HEK293T (cell line): ENCODE measurements around the gene ITIH1.

Experiments
- CTCF ChIA-PET: fragments of 350-600 bp; formaldehyde crosslinking; extraction: SDS; loops from one replicate; lab custom pipeline; 2021; ENCODE audit warnings: antibody characterized with exemption, inconsistent platforms; lab: Yijun Ruan, JAX
- POLR2A ChIA-PET: fragments of 350-600 bp; formaldehyde crosslinking; extraction: SDS; loops from one replicate; lab custom pipeline; 2020; ENCODE audit warnings: antibody characterized with exemption, inconsistent platforms; lab: Yijun Ruan, JAX
- DNase-seq: peaks from one replicate; pipeline ENCODE4 v3.0.0; 2012; ENCODE audit warnings: mixed read lengths; ENCODE audit errors: extremely low spot score
- ARNT ChIP-seq: fragments of 450-650 bp; IDR thresholded peaks from 2 replicates; pipeline ENCODE4 v1.6.1; 2017; ENCODE audit warnings: mild to moderate bottlenecking
- BHLHE40 ChIP-seq: fragments of 450-650 bp; IDR thresholded peaks from 2 replicates; pipeline ENCODE4 v1.6.1; 2016; ENCODE audit warnings: mild to moderate bottlenecking, moderate library complexity, borderline replicate concordance
- CTBP1 ChIP-seq: fragments of 450-650 bp; IDR thresholded peaks from 2 replicates; pipeline ENCODE4 v1.6.1; 2016; ENCODE audit warnings: borderline replicate concordance
- ELF4 ChIP-seq: fragments of 450-650 bp; IDR thresholded peaks from 2 replicates; pipeline ENCODE4 v1.6.1; 2017; ENCODE audit warnings: antibody characterized with exemption
- FOXA1 ChIP-seq: fragments of 450-650 bp; IDR thresholded peaks from 2 replicates; pipeline ENCODE4 v1.6.1; 2016; ENCODE audit warnings: mild to moderate bottlenecking
- FOXK2 ChIP-seq: fragments of 450-650 bp; IDR thresholded peaks from 2 replicates; pipeline ENCODE4 v1.6.1; 2016; ENCODE audit warnings: mild to moderate bottlenecking
- FOXM1 ChIP-seq: fragments of 450-650 bp; IDR thresholded peaks from 2 replicates; pipeline ENCODE4 v1.6.1; 2017; ENCODE audit warnings: mild to moderate bottlenecking, borderline replicate concordance
- HDGF ChIP-seq: fragments of 450-650 bp; IDR thresholded peaks from 2 replicates; pipeline ENCODE4 v1.6.1; 2017; ENCODE audit warnings: antibody characterized with exemption, borderline replicate concordance
- L3MBTL2 ChIP-seq: fragments of 450-650 bp; conservative IDR thresholded peaks from 2 replicates; pipeline ENCODE4 v1.6.1; 2016; ENCODE audit warnings: mild to moderate bottlenecking
- LEF1 ChIP-seq: fragments of 450-650 bp; IDR thresholded peaks from 2 replicates; pipeline ENCODE4 v1.6.1; 2017; ENCODE audit warnings: mild to moderate bottlenecking, borderline replicate concordance
- NFRKB ChIP-seq: fragments of 450-650 bp; IDR thresholded peaks from 2 replicates; pipeline ENCODE4 v1.6.1; 2016; ENCODE audit warnings: mild to moderate bottlenecking, moderate library complexity
- SP1 ChIP-seq: fragments of 450-650 bp; IDR thresholded peaks from 2 replicates; pipeline ENCODE4 v1.6.1; 2017
- SUZ12 ChIP-seq: fragments of 450-650 bp; IDR thresholded peaks from 2 replicates; pipeline ENCODE4 v1.6.1; 2016; ENCODE audit warnings: mild to moderate bottlenecking
- TARDBP ChIP-seq: fragments of 450-650 bp; IDR thresholded peaks from 2 replicates; pipeline ENCODE4 v1.6.1; 2016
- ZNF384 ChIP-seq: fragments of 450-650 bp; IDR thresholded peaks from 2 replicates; pipeline ENCODE4 v1.6.1; 2016
- TF ChIP-seq, protein P1 (sequence below): fragments of 450-650 bp; IDR thresholded peaks from 2 replicates; pipeline ENCODE4 v1.6.1; 2016

Gene ITIH1

DNA sequence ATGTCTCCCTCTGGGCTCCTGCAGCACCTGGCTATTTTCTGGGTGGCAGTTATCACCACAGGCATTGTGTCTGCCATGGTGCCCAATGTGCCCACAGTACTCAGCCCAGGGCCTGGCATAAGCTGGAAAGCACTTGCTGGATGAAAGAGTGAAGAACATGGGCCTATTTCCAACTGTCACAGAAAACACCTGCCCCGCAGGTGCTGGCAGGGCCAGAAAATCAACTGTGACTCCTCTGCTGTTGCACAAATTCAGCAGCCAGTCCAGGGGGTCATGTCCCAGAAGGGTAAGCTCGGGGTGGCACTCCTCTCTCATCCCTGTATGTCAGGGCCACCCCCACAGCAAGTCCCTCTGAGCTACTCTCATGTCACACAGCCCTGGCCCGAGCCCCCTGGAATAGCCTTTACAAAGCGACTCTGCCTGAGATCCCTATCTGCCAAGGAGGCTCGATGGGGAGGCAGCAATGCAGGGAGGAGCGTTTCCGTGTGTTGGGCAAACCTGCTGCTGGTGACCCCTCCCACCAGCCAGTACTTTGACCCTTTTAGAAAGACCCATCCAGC is 34.1 kb downstream of the ITIH1 start:
- TF ChIP-seq SUZ12 (no peak), NFRKB (no peak), CTBP1 (no peak), ELF4 (no peak), FOXK2 (no peak), FOXA1 (no peak), BHLHE40 (no peak), HDGF (no peak), LEF1 (no peak), SP1 (no peak), TARDBP (no peak), L3MBTL2 (no peak), FOXM1 (no peak), ARNT (no peak), ZNF384 (no peak)
- TF ChIP-seq, protein P1, sequence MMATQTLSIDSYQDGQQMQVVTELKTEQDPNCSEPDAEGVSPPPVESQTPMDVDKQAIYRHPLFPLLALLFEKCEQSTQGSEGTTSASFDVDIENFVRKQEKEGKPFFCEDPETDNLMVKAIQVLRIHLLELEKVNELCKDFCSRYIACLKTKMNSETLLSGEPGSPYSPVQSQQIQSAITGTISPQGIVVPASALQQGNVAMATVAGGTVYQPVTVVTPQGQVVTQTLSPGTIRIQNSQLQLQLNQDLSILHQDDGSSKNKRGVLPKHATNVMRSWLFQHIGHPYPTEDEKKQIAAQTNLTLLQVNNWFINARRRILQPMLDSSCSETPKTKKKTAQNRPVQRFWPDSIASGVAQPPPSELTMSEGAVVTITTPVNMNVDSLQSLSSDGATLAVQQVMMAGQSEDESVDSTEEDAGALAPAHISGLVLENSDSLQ: no peak
- no peak for DNase-seq
- CTCF ChIA-PET: interaction anchor here (1.2 to 2.8 kb wide), 2 partner anchors 9 to 13 kb away, joined by 3 to 12 read pairs; no protein-coding TSS in a partner anchor
- POLR2A ChIA-PET: no interaction called here

DNA sequence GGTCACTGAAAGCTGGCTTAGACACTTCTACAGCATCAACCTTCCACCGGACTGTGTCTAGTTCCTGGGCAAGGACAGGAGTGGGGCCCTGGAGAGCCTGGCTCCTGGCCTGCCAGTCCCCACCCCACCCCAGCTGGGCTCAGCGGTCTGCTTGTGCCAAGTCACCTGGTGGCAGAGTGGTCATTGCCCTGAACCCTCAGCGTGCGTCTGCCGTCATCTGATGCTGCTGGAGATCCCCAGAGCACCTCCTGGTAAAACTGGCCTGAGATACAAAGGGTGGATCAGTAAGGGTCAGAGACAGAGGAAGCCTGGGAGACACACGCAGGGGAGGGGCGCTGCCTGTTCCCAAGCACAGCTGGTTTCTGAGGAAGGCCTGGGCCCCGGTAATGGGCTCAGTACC is 36.4 kb downstream of the ITIH1 start:
- CTCF ChIA-PET: no interaction called here
- DNase-seq: no peak
- TF ChIP-seq BHLHE40: no peak
- TF ChIP-seq, protein P1: no peak
- TF ChIP-seq FOXA1: no peak
- no peak for TF ChIP-seq ZNF384
- no peak for TF ChIP-seq NFRKB
- TF ChIP-seq SP1: no peak
- TF ChIP-seq L3MBTL2: no peak
- no peak for TF ChIP-seq ELF4
- TF ChIP-seq FOXK2: no peak
- no peak for TF ChIP-seq HDGF
- no peak for TF ChIP-seq CTBP1
- no peak for TF ChIP-seq FOXM1
- no peak for TF ChIP-seq ARNT
- no peak for TF ChIP-seq LEF1
- TF ChIP-seq SUZ12: no peak
- TF ChIP-seq TARDBP: no peak
- POLR2A ChIA-PET: no interaction called here

DNA sequence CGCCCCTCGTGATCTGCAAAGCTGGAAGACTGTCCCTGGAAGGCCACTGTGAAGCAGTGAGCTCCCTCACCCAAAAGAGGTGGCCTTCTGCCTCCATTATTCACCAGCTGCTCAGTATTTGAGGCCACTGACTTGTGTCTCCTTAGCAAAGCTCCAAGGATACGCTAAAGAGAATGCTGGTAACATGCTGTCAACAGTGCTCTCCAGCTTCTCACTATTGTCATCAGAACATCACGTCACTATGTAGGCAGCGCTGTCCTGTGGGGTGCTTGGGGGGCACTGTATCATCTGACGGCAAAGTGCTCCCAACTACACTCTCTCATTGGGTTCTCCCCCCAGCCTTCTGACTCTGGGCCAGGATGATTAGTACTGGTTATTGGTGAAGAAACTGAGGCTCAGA is 38.8 kb downstream of the ITIH1 start:
- ChIA-PET POLR2A (interaction anchor here (1.4 to 2.1 kb wide), 2 partner anchors 17 to 45 kb away, joined by 3 to 9 read pairs; partner anchors contain the start of gene NEK4), CTCF (no interaction called here)
- no peak for TF ChIP-seq NFRKB
- TF ChIP-seq L3MBTL2: no peak
- TF ChIP-seq FOXK2: no peak
- TF ChIP-seq SUZ12: no peak
- TF ChIP-seq, protein P1: no peak
- no peak for TF ChIP-seq ELF4
- TF ChIP-seq ARNT: no peak
- no peak for TF ChIP-seq SP1
- TF ChIP-seq TARDBP: no peak
- TF ChIP-seq LEF1: no peak
- TF ChIP-seq BHLHE40: no peak
- no peak for TF ChIP-seq FOXA1
- no peak for TF ChIP-seq CTBP1
- no peak for TF ChIP-seq ZNF384

DNA sequence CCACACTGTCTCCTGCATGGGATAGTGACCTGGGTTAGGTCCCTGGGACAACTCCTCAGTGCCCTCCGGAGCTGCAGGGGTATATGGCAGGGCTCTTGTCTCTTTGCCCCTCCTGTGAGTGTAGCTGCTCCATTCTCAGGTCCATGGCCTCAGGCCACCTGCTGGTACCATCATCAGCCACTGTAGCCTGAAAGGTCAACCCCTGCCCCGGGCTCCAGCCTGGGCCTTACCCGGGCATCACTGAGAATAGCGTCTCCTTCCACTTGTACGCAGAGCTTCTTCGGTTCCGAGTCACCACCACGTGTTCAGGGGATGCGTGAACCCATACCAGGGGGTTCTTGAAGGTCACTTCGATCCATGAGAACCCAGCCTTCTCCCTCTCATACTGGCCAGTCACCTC is 39.3 kb downstream of the ITIH1 start:
- POLR2A ChIA-PET: interaction anchor here (1.4 to 2.1 kb wide), 2 partner anchors 18 to 46 kb away, joined by 3 to 9 read pairs; partner anchors contain the start of gene NEK4
- CTCF ChIA-PET: no interaction called here
- no peak for DNase-seq
- TF ChIP-seq L3MBTL2 (no peak), ARNT (no peak), ZNF384 (no peak), FOXM1 (no peak), CTBP1 (no peak), FOXK2 (no peak), LEF1 (no peak), ELF4 (no peak), FOXA1 (no peak), HDGF (no peak)
- TF ChIP-seq, protein P1: no peak

More for the DNA sequence above, 38.8 kb downstream of the ITIH1 start:
- DNase-seq: no peak

DNA sequence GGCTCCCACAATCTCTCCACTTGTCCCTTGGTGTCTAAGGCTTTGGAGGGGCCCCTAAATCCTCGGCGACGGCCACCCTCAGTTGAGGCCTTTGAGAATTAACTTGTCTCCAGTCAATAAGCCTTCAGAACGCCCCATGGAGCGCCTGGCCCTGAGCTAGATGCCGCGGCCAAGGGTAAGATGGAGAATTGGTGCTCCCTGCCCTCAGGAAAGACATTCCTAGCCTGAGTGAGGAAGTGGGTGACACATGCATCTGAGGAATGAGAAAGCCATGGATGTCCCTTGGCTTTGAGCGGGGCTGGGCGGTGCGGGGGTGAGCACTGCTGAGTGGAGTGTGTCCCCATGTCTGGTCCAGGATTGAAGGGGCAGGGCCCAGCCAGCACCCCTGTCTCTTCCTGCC is 39.8 kb downstream of the ITIH1 start:
- no peak for TF ChIP-seq FOXA1
- TF ChIP-seq FOXM1: no peak
- no peak for TF ChIP-seq CTBP1
- no peak for TF ChIP-seq ARNT
- TF ChIP-seq FOXK2: no peak
- TF ChIP-seq BHLHE40: no peak
- no peak for TF ChIP-seq SP1
- TF ChIP-seq NFRKB: no peak
- no peak for TF ChIP-seq SUZ12
- no peak for TF ChIP-seq ELF4
- no peak for TF ChIP-seq LEF1
- no peak for TF ChIP-seq HDGF
- no peak for TF ChIP-seq TARDBP
- TF ChIP-seq, protein P1: no peak
- no peak for TF ChIP-seq L3MBTL2
- TF ChIP-seq ZNF384: no peak
- ChIA-PET POLR2A (interaction anchor here (1.4 to 2.1 kb wide), 2 partner anchors 18 to 47 kb away, joined by 3 to 9 read pairs; partner anchors contain the start of gene NEK4), CTCF (no interaction called here)
- DNase-seq: no peak
